Breast epithelium (tissue), 3 donors: ENCODE data around the gene PANK2.

Source experiments
- POLR2A ChIP-seq: fragments of 450-650 bp; IDR thresholded peaks from one replicate; pipeline ENCODE4 v1.6.1; 2016; ENCODE audit warnings: antibody characterized with exemption, mild to moderate bottlenecking, moderate library complexity
- POLR2AphosphoS5 ChIP-seq, 3 donors: sonication (generic); formaldehyde crosslinking; IDR thresholded peaks; one replicate each; pipeline ENCODE4 v1.6.1; 2017; ENCODE audit warnings: antibody characterized with exemption in 3 of 3
- TF ChIP-seq, protein P1 (sequence below), 3 donors: fragments of 450-650 bp; IDR thresholded peaks; one replicate each; pipeline ENCODE4 v1.5.1; 2016 to 2017; ENCODE audit warnings: antibody characterized with exemption in 3 of 3, mild to moderate bottlenecking in 3 of 3, moderate library complexity in 3 of 3

DNA sequence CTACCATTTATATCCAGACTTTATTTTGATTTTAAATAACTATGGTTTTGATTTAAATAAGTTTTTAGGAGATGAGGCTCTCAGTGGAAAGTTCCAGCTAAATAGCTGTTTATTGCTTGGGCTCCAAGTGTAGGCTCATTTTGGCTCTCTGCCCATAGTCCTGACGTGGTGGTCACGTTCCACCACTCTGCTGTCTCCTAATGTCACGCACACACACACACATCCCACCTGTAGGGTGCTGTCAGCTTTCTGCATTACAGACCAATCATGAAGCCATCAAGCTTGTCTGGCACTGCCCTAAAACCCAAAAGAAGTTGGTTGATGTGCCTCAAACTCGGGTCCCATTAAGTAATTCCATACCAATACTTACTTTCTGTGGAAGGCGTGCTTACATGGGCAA lies 45.4 kb downstream of the PANK2 start:
- TF ChIP-seq, protein P1, sequence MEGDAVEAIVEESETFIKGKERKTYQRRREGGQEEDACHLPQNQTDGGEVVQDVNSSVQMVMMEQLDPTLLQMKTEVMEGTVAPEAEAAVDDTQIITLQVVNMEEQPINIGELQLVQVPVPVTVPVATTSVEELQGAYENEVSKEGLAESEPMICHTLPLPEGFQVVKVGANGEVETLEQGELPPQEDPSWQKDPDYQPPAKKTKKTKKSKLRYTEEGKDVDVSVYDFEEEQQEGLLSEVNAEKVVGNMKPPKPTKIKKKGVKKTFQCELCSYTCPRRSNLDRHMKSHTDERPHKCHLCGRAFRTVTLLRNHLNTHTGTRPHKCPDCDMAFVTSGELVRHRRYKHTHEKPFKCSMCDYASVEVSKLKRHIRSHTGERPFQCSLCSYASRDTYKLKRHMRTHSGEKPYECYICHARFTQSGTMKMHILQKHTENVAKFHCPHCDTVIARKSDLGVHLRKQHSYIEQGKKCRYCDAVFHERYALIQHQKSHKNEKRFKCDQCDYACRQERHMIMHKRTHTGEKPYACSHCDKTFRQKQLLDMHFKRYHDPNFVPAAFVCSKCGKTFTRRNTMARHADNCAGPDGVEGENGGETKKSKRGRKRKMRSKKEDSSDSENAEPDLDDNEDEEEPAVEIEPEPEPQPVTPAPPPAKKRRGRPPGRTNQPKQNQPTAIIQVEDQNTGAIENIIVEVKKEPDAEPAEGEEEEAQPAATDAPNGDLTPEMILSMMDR (IDR thresholded peaks at IDR 0.05): no peak
- TF ChIP-seq POLR2A (no peak), POLR2AphosphoS5 (IDR thresholded peaks at IDR 0.05) (no peak)
